Measurements from ENCODE around the gene ARHGAP19.

DNA sequence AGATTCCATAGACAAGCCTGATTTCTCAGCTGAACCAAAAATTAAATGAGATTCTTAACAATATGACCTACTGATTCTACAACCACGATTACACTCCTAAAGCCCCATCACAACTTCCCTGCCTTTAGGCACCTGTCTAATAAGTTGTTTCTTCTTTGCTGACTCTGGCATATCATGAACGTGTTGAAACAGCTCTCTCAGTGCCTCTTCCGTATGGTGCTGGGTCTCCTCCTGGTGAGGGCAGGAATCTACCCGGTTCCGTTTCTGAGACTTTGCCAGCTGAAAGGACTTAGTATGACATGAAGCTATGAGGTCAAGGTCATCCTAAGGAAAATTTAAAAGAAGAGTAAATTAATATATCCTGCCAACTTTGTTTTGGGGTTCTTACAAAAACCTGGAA, 48.6 kb downstream of the ARHGAP19 start:
- TF ChIP-seq, protein P1, sequence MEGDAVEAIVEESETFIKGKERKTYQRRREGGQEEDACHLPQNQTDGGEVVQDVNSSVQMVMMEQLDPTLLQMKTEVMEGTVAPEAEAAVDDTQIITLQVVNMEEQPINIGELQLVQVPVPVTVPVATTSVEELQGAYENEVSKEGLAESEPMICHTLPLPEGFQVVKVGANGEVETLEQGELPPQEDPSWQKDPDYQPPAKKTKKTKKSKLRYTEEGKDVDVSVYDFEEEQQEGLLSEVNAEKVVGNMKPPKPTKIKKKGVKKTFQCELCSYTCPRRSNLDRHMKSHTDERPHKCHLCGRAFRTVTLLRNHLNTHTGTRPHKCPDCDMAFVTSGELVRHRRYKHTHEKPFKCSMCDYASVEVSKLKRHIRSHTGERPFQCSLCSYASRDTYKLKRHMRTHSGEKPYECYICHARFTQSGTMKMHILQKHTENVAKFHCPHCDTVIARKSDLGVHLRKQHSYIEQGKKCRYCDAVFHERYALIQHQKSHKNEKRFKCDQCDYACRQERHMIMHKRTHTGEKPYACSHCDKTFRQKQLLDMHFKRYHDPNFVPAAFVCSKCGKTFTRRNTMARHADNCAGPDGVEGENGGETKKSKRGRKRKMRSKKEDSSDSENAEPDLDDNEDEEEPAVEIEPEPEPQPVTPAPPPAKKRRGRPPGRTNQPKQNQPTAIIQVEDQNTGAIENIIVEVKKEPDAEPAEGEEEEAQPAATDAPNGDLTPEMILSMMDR (IDR thresholded peaks at IDR 0.05) = no peak
- TF ChIP-seq ZFX (IDR thresholded peaks at IDR 0.05; ENCODE audit: borderline replicate concordance) = no peak
